NCI-H146 treated with DMSO at 0.1 percent for 48 hours (cell line): Measurements from ENCODE around the gene TMEM132A.
"Not testable (repeated sequence)": the region's sequence is repeated elsewhere in the genome, so short reads cannot be mapped to it uniquely, and the experiment has no call there.

ENCODE experiments used
- DNase-seq: peaks from one replicate; lab custom pipeline; 2025; ENCODE audit not compliant: unreplicated experiment; lab: John Stamatoyannopoulos, UW

TMEM132A gene

GRCh38 chr11:60902625-60903024 is 21.6 kb upstream of the TMEM132A start:
- no peak for DNase-seq

GRCh38 chr11:60905047-60905446 is 19.2 kb upstream of the TMEM132A start:
- DNase-seq, result peak; percentile 14

GRCh38 chr11:60905551-60906113 is 18.6 kb upstream of the TMEM132A start:
- peak; percentile 14 for DNase-seq

GRCh38 chr11:60906132-60906972 is 17.9 kb upstream of the TMEM132A start, which contains the start of gene PRPF19:
Gene PRPF19 (minus strand): TSS chr11:60906585. CDS start chr11:60906382, 203 bp downstream.
- peak; percentile 88 for DNase-seq

GRCh38 chr11:60908803-60909202 is 15.5 kb upstream of the TMEM132A start:
- no peak for DNase-seq

- DNase-seq, result not testable (repeated sequence)
Observed at GRCh38 chr11:60909680-60910280, 14.5 kb upstream of the TMEM132A start.

- DNase-seq, result no peak
Observed at GRCh38 chr11:60910281-60910687, 14.0 kb upstream of the TMEM132A start.

GRCh38 chr11:60910711-60911380 is 13.4 kb upstream of the TMEM132A start:
- no peak for DNase-seq

GRCh38 chr11:60912223-60912850 is 11.9 kb upstream of the TMEM132A start:
- peak; percentile 12 for DNase-seq

- peak; percentile 42 for DNase-seq
Observed at GRCh38 chr11:60912851-60913528, 11.3 kb upstream of the TMEM132A start.

GRCh38 chr11:60913793-60914632 is 10.2 kb upstream of the TMEM132A start, which contains the start of gene TMEM109:
Gene TMEM109 (plus strand): TSS chr11:60914158. CDS start chr11:60919694, 5,536 bp downstream.
- DNase-seq, result peak; percentile 95

- DNase-seq, result no peak
Observed at GRCh38 chr11:60914633-60915247, 9.5 kb upstream of the TMEM132A start.

- no peak for DNase-seq
Observed at GRCh38 chr11:60915248-60915914, 8.9 kb upstream of the TMEM132A start.

- no peak for DNase-seq
Observed at GRCh38 chr11:60916669-60917206, 7.5 kb upstream of the TMEM132A start.

GRCh38 chr11:60917267-60917666 is 7.0 kb upstream of the TMEM132A start:
- no peak for DNase-seq

- DNase-seq, result no peak
Observed at GRCh38 chr11:60918251-60918938, 5.9 kb upstream of the TMEM132A start.

GRCh38 chr11:60918939-60919265 is 5.4 kb upstream of the TMEM132A start:
- no peak for DNase-seq

- no peak for DNase-seq
Observed at GRCh38 chr11:60919320-60919719, 4.9 kb upstream of the TMEM132A start.
